B cell (primary cell): ENCODE data around the gene TBXAS1. TPM values are rescaled to one million over a fixed set of nuclear protein-coding genes. Genes with fewer than 3 reads are reported as not detected.

Experiments
- ATAC-seq: fragments of 200-7000 bp; cut with Tn5 transposase; one replicate; pipeline ENCODE4 v1.10.0; 2021; ENCODE audit warnings: low read depth, mild to moderate bottlenecking, moderate number of reproducible peaks, moderate library complexity
- CTCF ChIA-PET: fragments of 350-600 bp; sonication (Branson Sonifier 250); formaldehyde crosslinking; loops from one replicate; lab custom pipeline; 2021; ENCODE audit warnings: antibody characterized with exemption, inconsistent platforms; lab: Charles Lee
- POLR2A ChIA-PET: fragments of 350-600 bp; sonication (Branson Sonifier 250); formaldehyde crosslinking; loops from one replicate; lab custom pipeline; 2021; ENCODE audit warnings: antibody characterized with exemption; lab: Charles Lee
- DNase-seq: peaks from one replicate; pipeline ENCODE4 v3.0.0; 2013
- H2AFZ ChIP-seq: 2 replicates; pipeline ENCODE4 v1.6.1; 2012; ENCODE audit warnings: mild to moderate bottlenecking, low read depth, low read length; ENCODE audit not compliant: insufficient read depth, poor library complexity, severe bottlenecking
- H3K27ac ChIP-seq, 2 donors: 1 replicate in 1 of 2; 2 replicates in 1 of 2; pipeline ENCODE4 v1.5.1; 2012 to 2013; ENCODE audit warnings: low read length in 2 of 2, mild to moderate bottlenecking in 2 of 2, moderate library complexity in 1 of 2
- H3K27me3 ChIP-seq, 4 experiments: fragments of 200-600 bp in 1 of 4; sonication (generic) in 1 of 4; replicated peaks in 1 of 4; 1 replicate in 2 of 4; 2 replicates in 2 of 4; pipeline versions ENCODE4 v1.6.1 to v1.7.0; 2013 to 2016; ENCODE audit warnings: low read length in 3 of 4, mild to moderate bottlenecking in 2 of 4, mixed read lengths in 1 of 4, moderate library complexity in 1 of 4; ENCODE audit not compliant: insufficient read depth in 4 of 4, control insufficient read depth in 3 of 4; ENCODE audit errors: control extremely low read depth in 1 of 4
- H3K36me3 ChIP-seq, 2 experiments: replicated peaks in 1 of 2; 1 replicate in 1 of 2; 2 replicates in 1 of 2; pipeline versions ENCODE4 v1.6.1 to v1.7.1; 2013; ENCODE audit warnings: low read length in 1 of 2; ENCODE audit not compliant: insufficient read depth in 2 of 2, control insufficient read depth in 1 of 2; ENCODE audit errors: control extremely low read depth in 1 of 2, extremely low read depth in 1 of 2
- H3K4me1 ChIP-seq, 2 donors: fragments of 200-600 bp in 1 of 2; sonication (generic) in 1 of 2; 1 replicate in 1 of 2; 2 replicates in 1 of 2; pipeline versions ENCODE4 v1.5.1 to v1.6.1; 2013 to 2017; ENCODE audit warnings: low read length in 2 of 2; ENCODE audit not compliant: control insufficient read depth in 2 of 2, insufficient read depth in 2 of 2
- H3K4me2 ChIP-seq: replicated peaks from 2 replicates; pipeline ENCODE3; 2012; ENCODE audit warnings: mild to moderate bottlenecking, low read depth, low read length; ENCODE audit not compliant: poor library complexity, severe bottlenecking
- H3K4me3 ChIP-seq, 5 experiments: fragments of 200-600 bp in 1 of 5; sonication (generic) in 1 of 5; 1 replicate in 3 of 5; 2 replicates in 2 of 5; pipeline versions ENCODE4 v1.5.1 to v1.7.0; 2011 to 2016; ENCODE audit warnings: low read length in 4 of 5, mild to moderate bottlenecking in 4 of 5, low read depth in 2 of 5, control low read depth in 1 of 5, moderate library complexity in 1 of 5; ENCODE audit not compliant: insufficient read depth in 1 of 5; ENCODE audit errors: control extremely low read depth in 1 of 5, extremely low read depth in 1 of 5
- H3K79me2 ChIP-seq: fragments of 200-600 bp; sonication (generic); one replicate; pipeline ENCODE4 v1.6.0; 2016; ENCODE audit warnings: low read length; ENCODE audit not compliant: control insufficient read depth, insufficient read depth
- H3K9ac ChIP-seq: fragments of 200-600 bp; sonication (generic); 2 replicates; pipeline ENCODE4 v1.6.1; 2017; ENCODE audit warnings: mild to moderate bottlenecking, low read length, moderate library complexity
- H3K9me3 ChIP-seq, 3 donors: one replicate each; pipeline versions ENCODE4 v1.6.1 to v1.7.1; 2013; ENCODE audit warnings: low read length in 2 of 3; ENCODE audit not compliant: control insufficient read depth in 2 of 3, insufficient read depth in 1 of 3; ENCODE audit errors: control extremely low read depth in 1 of 3
- H4K20me1 ChIP-seq: 2 replicates; pipeline ENCODE4 v1.6.0; 2012; ENCODE audit warnings: mild to moderate bottlenecking, low read length; ENCODE audit not compliant: insufficient read depth, control insufficient read depth, poor library complexity, severe bottlenecking
- H3K27ac Mint-ChIP-seq: one replicate; pipeline ENCODE4 v1.8.0; 2021; ENCODE audit warnings: mixed read lengths
- H3K27me3 Mint-ChIP-seq: one replicate; pipeline ENCODE4 v1.8.0; 2021; ENCODE audit warnings: mixed read lengths
- H3K4me1 Mint-ChIP-seq: one replicate; pipeline ENCODE4 v1.8.0; 2021; ENCODE audit warnings: mixed read lengths
- H3K4me3 Mint-ChIP-seq: one replicate; pipeline ENCODE4 v1.8.0; 2021; ENCODE audit warnings: mixed read lengths
- H3K9me3 Mint-ChIP-seq: one replicate; pipeline ENCODE4 v1.8.0; 2022; ENCODE audit warnings: mixed read lengths; ENCODE audit not compliant: insufficient read depth
- CTCF ChIP-seq: fragments of 200-600 bp; IDR thresholded peaks from one replicate; pipeline ENCODE4 v1.8.0; 2022; ENCODE audit warnings: antibody characterized with exemption, mild to moderate bottlenecking
- EZH2 ChIP-seq: IDR thresholded peaks from 2 replicates; pipeline ENCODE4 v1.6.1; 2012; ENCODE audit warnings: borderline replicate concordance, low read depth, mild to moderate bottlenecking, moderate library complexity, low read length; ENCODE audit not compliant: insufficient read depth, poor library complexity, severe bottlenecking
- WGBS: methylation state at CpG from one replicate; pipeline ENCODE4 v1.1.5; 2013; ENCODE audit warnings: missing lambda C conversion rate; ENCODE audit not compliant: insufficient coverage; 5-methylcytosine and 5-hydroxymethylcytosine counted together
- intact Hi-C: fragments of 100-400 bp; cut with micrococcal nuclease; formaldehyde crosslinking; loops from one replicate; pipeline ENCODE4 v1.10.0; 2022
- polyA plus RNA-seq: library from polyadenylated mRNA; depleted of rRNA; stranded (reverse); fragments of >200 nt; gene quantifications from 2 replicates; pipeline ENCODE4 v1.2.3, GENCODE V29; 2012
- total RNA-seq, 2 donors: library from RNA; stranded (reverse); fragments of 120-200 nt in 1 of 2; gene quantifications; 1 replicate in 1 of 2; 2 replicates in 1 of 2; pipeline versions ENCODE4 v1.2.3 to v1.2.4, GENCODE V29; 2013 to 2022

The TBXAS1 gene
- total and polyA plus RNA-seq, 2 donors (not counting 1 experiment from before 2014, with no cell fraction given) = 8.1 to 21.0 TPM

GRCh38 chr7:139874302-139874629, 45.2 kb downstream of the TBXAS1 start:
- H3K4me2 ChIP-seq = no peak overlapping the region
- CTCF ChIA-PET = interaction anchor here (0.6 kb wide), 1 partner anchor 35 kb away, joined by 3 read pairs; no protein-coding TSS in a partner anchor

GRCh38 chr7:139875821-139876241, 46.8 kb downstream of the TBXAS1 start:
- TF ChIP-seq EZH2 (no peak), CTCF (no peak)
- ChIA-PET CTCF (no interaction called here), POLR2A (no interaction called here)
- Histone ChIP-seq H3K36me3 (no peaks in the 10 kb centered on the region), H3K4me2 (no peak overlapping the region), H3K27ac (no peak overlapping the region), H3K9ac (no peak overlapping the region), H3K9me3 (no peaks in the 10 kb centered on the region), H3K4me3 (no peak overlapping the region), H3K4me1 (peaks cover 3 to 4% of the 10 kb centered on the region in 2 donors), H2AFZ (no peak overlapping the region), H3K79me2 (no peaks in the 10 kb centered on the region), H3K27me3 (no peaks in the 10 kb centered on the region), H4K20me1 (no peaks in the 10 kb centered on the region)
- Mint-ChIP-seq H3K4me1 (peaks cover 2% of the 10 kb centered on the region), H3K4me3 (no peak overlapping the region), H3K27ac (no peak overlapping the region), H3K9me3 (no peaks in the 10 kb centered on the region), H3K27me3 (peaks cover 4% of the 10 kb centered on the region)
- DNase-seq (no peak), ATAC-seq (no peak)
- intact Hi-C loops = no loop called here
- WGBS = 58% methylated on average over 3 of the region's 7 CpGs

More at GRCh38 chr7:139874302-139874629, 45.2 kb downstream of the TBXAS1 start:
- H3K9me3 ChIP-seq = no peaks in the 10 kb centered on the region
- peaks cover 3 to 4% of the 10 kb centered on the region in 2 donors for H3K4me1 ChIP-seq
- Mint-ChIP-seq H3K4me3 (no peak overlapping the region), H3K9me3 (no peaks in the 10 kb centered on the region), H3K27ac (no peak overlapping the region), H3K4me1 (peaks cover 2% of the 10 kb centered on the region), H3K27me3 (peaks cover 4% of the 10 kb centered on the region)
- WGBS = 100% methylated on average over 8 of the region's 9 CpGs
- no peaks in the 10 kb centered on the region for H3K79me2 ChIP-seq
- intact Hi-C loops = no loop called here
- TF ChIP-seq EZH2 (no peak), CTCF (no peak)
- no peaks in the 10 kb centered on the region for H3K27me3 ChIP-seq
- no peaks in the 10 kb centered on the region for H3K36me3 ChIP-seq
- no peak overlapping the region for H3K27ac ChIP-seq
- H3K9ac ChIP-seq = no peak overlapping the region
- no peak overlapping the region for H2AFZ ChIP-seq
- no peaks in the 10 kb centered on the region for H4K20me1 ChIP-seq
- POLR2A ChIA-PET = no interaction called here
- DNase-seq (no peak), ATAC-seq (no peak)
- H3K4me3 ChIP-seq = no peak overlapping the region
